Heart left ventricle (tissue), 16 donors: Measurements from ENCODE around the gene FLCN. TPM values are rescaled to one million over a fixed set of nuclear protein-coding genes. Genes with fewer than 3 reads are reported as not detected.

Experiments
- ATAC-seq, 4 donors: fragments of 200-7000 bp; cut with Tn5 transposase; one replicate each; pipeline ENCODE4 v1.9.1; 2020 to 2022; ENCODE audit warnings: moderate library complexity in 4 of 4, mild to moderate bottlenecking in 3 of 4, moderate number of reproducible peaks in 1 of 4
- DNase-seq, 5 donors: peaks; one replicate each; pipeline ENCODE4 v3.0.0-alpha.2; 2020
- H3K27ac ChIP-seq, 12 donors: fragments of 200-600 bp; sonication (generic) in 4 of 12; one replicate each; pipeline versions ENCODE4 v1.5.0 to v1.8.0; 2016 to 2022; ENCODE audit warnings: mild to moderate bottlenecking in 2 of 12
- H3K27me3 ChIP-seq, 9 donors: fragments of 200-600 bp; sonication (generic) in 2 of 9; one replicate each; pipeline versions ENCODE4 v1.5.1 to v1.8.0; 2016 to 2022; ENCODE audit warnings: mild to moderate bottlenecking in 3 of 9
- H3K36me3 ChIP-seq, 9 donors: fragments of 200-600 bp; sonication (generic) in 2 of 9; one replicate each; pipeline versions ENCODE4 v1.5.0 to v1.8.0; 2018 to 2022; ENCODE audit warnings: mild to moderate bottlenecking in 2 of 9
- H3K4me1 ChIP-seq, 12 donors: fragments of 200-600 bp; sonication (generic) in 4 of 12; one replicate each; pipeline versions ENCODE4 v1.5.0 to v1.8.0; 2016 to 2022; ENCODE audit warnings: mild to moderate bottlenecking in 3 of 12
- H3K4me3 ChIP-seq, 12 donors: fragments of 200-600 bp; sonication (generic) in 4 of 12; one replicate each; pipeline versions ENCODE4 v1.5.0 to v1.8.0; 2017 to 2022; ENCODE audit warnings: mild to moderate bottlenecking in 9 of 12, moderate library complexity in 4 of 12
- H3K9me3 ChIP-seq, 12 donors: fragments of 200-600 bp; sonication (generic) in 4 of 12; one replicate each; pipeline versions ENCODE4 v1.5.0 to v1.8.0; 2016 to 2022; ENCODE audit warnings: mild to moderate bottlenecking in 1 of 12
- POLR2A ChIP-seq, 2 donors: fragments of 450-650 bp; IDR thresholded peaks; one replicate each; pipeline ENCODE4 v1.6.1; 2017; ENCODE audit warnings: antibody characterized with exemption in 2 of 2, mild to moderate bottlenecking in 2 of 2, moderate library complexity in 2 of 2
- WGBS, 4 donors: extraction: QIAGEN DNeasy Blood & Tissue Kit in 2 of 4; methylation state at CpG; one replicate each; pipeline versions ENCODE4 v1.1.5 to v1.1.7; 2013 to 2018; 5-methylcytosine and 5-hydroxymethylcytosine counted together
- intact Hi-C, 10 donors: fragments of 100-400 bp; cut with DNase I; formaldehyde crosslinking; loops; one replicate each; pipeline versions ENCODE4 v1.11.1 to v1.14.2; 2022
- polyA plus RNA-seq, 2 donors: library from polyadenylated mRNA; stranded (reverse); fragments of 200-250 nt; gene quantifications; one replicate each; pipeline ENCODE4 v1.2.3, GENCODE V29; 2013
- total RNA-seq, 9 donors: library from RNA; depleted of rRNA in 2 of 9; stranded (reverse); fragments of >200 nt in 2 of 9; fragmentation: NEBNext Ultra II Directional in 3 of 9; extraction: Animal tissue kit (Norgen Biotek cat#: 25700) in 3 of 9; gene quantifications; one replicate each; pipeline versions ENCODE4 v1.1.0 to v1.2.4, GENCODE V29; 2016 to 2023
- TF ChIP-seq, protein P1 (sequence below), 12 donors: fragments of 200-600 bp; sonication (generic) in 4 of 12; IDR thresholded peaks; one replicate each; pipeline versions ENCODE4 v1.5.0 to v1.8.0; 2018 to 2022; ENCODE audit warnings: antibody characterized with exemption in 12 of 12, mild to moderate bottlenecking in 5 of 12
- donor health status: ischemic (EF 13 %, LVEDD 7.1; RV severe dilation, severe dysfunction).
- donor health status: healthy with polysubstance abuse.
- donor health status: DM: no; HTN: yes; CAD: no.
- donor health status: DM: no; HTN: no; CAD: no.
- donor health status: ischemic (EF 25% LVEDD 6.9; RV normal size, moderate dysfunction).
- donor health status: ischemic (EF 25% LVEDD 5.7; RV mildly dilated, moderate dysfunction).
- donor health status: healthy.
- donor health status: DM: yes; HTN: yes; CAD: no.
- donor health status: ischemic (EF 35%, LVEDD 5.7; RV mildly dilated, moderate dysfunction).
- donor health status: nonischemic (EF 11% LVEDD 7.7; RV severe dilation, severe dysfunction).
- donor health status: DM: yes; HTN: yes; CAD: no.
- donor health status: PGD.
- donor health status: ischemic (EF 29% LVEDD 5.4; RV normal size, mild dysfunction).
- donor health status: nonischemic (EF 23%, LVEDD 6.1; RV moderate dilation, normal function).

The FLCN gene
- total and polyA plus RNA-seq, 11 donors = 21.1 to 120 (median 32.6) TPM

DNA sequence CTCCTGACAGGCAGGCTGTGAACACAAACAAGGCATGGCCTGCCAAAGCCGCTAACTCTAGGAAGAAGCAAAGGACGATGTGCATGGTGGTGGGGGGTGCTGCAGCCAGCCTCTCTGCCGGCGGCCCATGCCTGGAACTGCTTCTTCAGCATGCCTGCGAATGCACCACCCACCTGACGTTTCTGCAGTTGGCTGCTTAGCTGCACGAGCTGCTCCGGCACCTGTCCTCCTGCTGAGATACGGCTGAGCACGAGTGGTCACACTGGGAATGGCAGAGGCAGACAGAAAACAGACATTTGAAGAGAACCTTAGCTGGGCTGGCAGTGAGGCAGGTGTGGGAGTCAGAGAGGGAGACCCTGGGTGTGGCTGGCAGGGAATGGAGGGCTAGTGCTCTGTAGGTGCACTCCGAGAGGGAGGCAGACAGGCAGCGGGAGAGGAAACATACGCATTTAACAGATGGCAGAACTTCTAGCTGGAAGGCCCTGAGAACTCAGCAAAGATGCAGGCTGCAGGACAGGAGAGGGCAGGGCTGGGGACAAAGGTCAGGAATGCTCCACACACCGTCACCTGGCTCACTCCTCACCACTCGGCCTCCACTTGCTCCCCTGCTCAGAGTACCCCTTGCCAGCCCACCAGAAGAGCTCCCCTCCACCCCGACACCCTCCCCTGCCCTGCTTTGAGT lies 5.2 kb downstream of the FLCN start:
- Histone ChIP-seq H3K27ac (peak overlapping the region in 3 of 12 donors; percentile 19 to 66 (median 34)), H3K4me3 (no peak overlapping the region), H3K36me3 (peaks cover 0 to 62% (median 59%) of the 10 kb centered on the region in 9 donors), H3K4me1 (peaks cover 0 to 74% (median 44%) of the 10 kb centered on the region in 12 donors), H3K9me3 (no peaks in the 10 kb centered on the region), H3K27me3 (no peaks in the 10 kb centered on the region)
- no peak for ATAC-seq
- peak in 1 of 5 donors; percentile 20 for DNase-seq
- TF ChIP-seq, protein P1, sequence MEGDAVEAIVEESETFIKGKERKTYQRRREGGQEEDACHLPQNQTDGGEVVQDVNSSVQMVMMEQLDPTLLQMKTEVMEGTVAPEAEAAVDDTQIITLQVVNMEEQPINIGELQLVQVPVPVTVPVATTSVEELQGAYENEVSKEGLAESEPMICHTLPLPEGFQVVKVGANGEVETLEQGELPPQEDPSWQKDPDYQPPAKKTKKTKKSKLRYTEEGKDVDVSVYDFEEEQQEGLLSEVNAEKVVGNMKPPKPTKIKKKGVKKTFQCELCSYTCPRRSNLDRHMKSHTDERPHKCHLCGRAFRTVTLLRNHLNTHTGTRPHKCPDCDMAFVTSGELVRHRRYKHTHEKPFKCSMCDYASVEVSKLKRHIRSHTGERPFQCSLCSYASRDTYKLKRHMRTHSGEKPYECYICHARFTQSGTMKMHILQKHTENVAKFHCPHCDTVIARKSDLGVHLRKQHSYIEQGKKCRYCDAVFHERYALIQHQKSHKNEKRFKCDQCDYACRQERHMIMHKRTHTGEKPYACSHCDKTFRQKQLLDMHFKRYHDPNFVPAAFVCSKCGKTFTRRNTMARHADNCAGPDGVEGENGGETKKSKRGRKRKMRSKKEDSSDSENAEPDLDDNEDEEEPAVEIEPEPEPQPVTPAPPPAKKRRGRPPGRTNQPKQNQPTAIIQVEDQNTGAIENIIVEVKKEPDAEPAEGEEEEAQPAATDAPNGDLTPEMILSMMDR (IDR thresholded peaks at IDR 0.05) = no peak
- no peak for TF ChIP-seq POLR2A (IDR thresholded peaks at IDR 0.05)
- WGBS, 4 donors = 56 to 67% (median 62%) methylated on average over 15 to 16 of the region's 16 CpGs
- intact Hi-C loops = loop anchor here in 2 of 10 donors (10.0 kb wide), 2 partner anchors 47 to 87 kb away; no protein-coding TSS in a partner anchor

GRCh38 chr17:17229416-17230384 lies 7.3 kb downstream of the FLCN start:
- H3K4me1 ChIP-seq = peaks cover 0 to 59% (median 30%) of the 10 kb centered on the region in 12 donors
- TF ChIP-seq, protein P1 (IDR thresholded peaks at IDR 0.05) = no peak
- no peaks in the 10 kb centered on the region for H3K9me3 ChIP-seq
- no peak overlapping the region for H3K4me3 ChIP-seq
- intact Hi-C loops = loop anchor here in 3 of 10 donors (2.0 to 10.0 kb wide), 3 partner anchors 39 to 85 kb away; no protein-coding TSS in a partner anchor
- no peak for ATAC-seq
- DNase-seq = no peak
- 85 to 88% (median 87%) methylated on average over 26 of the region's 26 CpGs for WGBS, 4 donors
- H3K27ac ChIP-seq = peak overlapping the region in 4 of 12 donors; percentile 63 to 80 (median 72)
- no peaks in the 10 kb centered on the region for H3K27me3 ChIP-seq
- H3K36me3 ChIP-seq = peaks cover 0 to 83% (median 80%) of the 10 kb centered on the region in 9 donors

DNA sequence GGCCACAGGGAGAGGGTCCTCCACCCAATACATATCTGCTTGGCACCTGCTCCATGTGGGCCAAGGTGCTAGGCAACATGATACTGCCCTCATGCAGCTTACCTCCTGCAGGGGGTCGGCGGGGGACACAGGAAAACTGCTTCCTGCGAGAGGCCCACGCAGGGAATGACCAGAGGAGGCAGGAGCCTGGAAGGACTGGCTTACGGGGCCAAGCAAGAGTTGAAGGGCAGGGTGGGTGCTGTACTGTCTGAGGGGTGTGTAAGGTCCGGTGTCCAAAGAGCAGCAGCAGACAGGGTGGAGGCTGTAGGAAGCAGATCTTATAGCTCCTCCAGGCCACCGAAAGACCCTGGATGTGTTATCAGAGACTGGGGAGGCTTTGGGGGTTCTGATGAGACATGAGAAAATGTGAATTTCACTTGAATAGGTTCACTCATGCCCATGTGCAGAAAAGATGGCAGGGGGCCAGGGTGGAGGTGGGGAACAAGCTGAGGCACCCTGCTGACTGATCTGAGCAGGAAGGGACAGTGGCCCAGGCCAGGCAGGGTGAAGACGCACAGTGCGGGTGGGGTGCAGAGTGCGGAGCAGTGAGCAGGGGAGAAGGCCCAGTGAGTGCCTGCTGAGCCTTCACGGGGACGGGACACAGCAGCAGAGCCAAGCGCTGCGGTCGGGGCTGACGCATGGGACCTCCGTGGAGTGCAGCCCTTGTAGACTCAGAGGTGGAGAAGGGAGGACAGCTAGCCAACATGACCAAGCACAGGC lies 8.3 kb downstream of the FLCN start:
- Histone ChIP-seq H3K36me3 (peaks cover 0 to 93% (median 90%) of the 10 kb centered on the region in 9 donors), H3K4me3 (no peak overlapping the region), H3K27me3 (no peaks in the 10 kb centered on the region), H3K9me3 (no peaks in the 10 kb centered on the region), H3K27ac (peak overlapping the region in 9 of 12 donors; percentile 49 to 83 (median 71)), H3K4me1 (peaks cover 0 to 49% (median 21%) of the 10 kb centered on the region in 12 donors)
- DNase-seq (peak in 1 of 5 donors; percentile 56), ATAC-seq (peak; percentile 23 to 49 (median 44))
- intact Hi-C loops = loop anchor here in 1 of 10 donors (2.0 kb wide), 1 partner anchor 38 kb away; no protein-coding TSS in a partner anchor
- 68 to 76% (median 71%) methylated on average over 17 of the region's 17 CpGs for WGBS, 4 donors
- TF ChIP-seq, protein P1 (IDR thresholded peaks at IDR 0.05) = no peak
- no peak for TF ChIP-seq POLR2A (IDR thresholded peaks at IDR 0.05)
